GM18519 (cell line): ENCODE measurements around the gene CCDC6.

Experiments used
- ATAC-seq: cut with Tn5 transposase; IDR thresholded peaks from one replicate; pipeline ENCODE4 v1.9.1; 2021; ENCODE audit warnings: mild to moderate bottlenecking, moderate library complexity; ENCODE audit not compliant: unreplicated experiment, low FRiP score

Gene CCDC6

DNA sequence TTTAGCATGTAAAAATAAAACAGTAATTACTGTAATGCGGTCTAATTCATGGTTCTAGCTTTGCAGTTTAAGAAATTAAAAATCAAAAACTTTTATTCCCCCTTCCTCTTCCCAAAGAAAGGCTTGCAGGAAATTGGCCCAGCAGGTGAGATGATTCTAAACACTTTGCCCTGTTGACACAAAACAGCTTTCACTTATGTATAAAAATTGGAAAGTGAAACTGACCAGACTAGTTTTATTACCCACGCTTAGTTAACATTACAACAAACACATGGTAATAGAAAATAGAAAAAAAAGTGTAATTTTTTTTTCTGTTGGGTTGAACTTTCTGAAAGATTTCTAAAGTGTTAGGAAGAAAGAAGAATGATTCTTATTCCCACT, 1.2 kb upstream of the CCDC6 start:
- ATAC-seq = no peak

DNA sequence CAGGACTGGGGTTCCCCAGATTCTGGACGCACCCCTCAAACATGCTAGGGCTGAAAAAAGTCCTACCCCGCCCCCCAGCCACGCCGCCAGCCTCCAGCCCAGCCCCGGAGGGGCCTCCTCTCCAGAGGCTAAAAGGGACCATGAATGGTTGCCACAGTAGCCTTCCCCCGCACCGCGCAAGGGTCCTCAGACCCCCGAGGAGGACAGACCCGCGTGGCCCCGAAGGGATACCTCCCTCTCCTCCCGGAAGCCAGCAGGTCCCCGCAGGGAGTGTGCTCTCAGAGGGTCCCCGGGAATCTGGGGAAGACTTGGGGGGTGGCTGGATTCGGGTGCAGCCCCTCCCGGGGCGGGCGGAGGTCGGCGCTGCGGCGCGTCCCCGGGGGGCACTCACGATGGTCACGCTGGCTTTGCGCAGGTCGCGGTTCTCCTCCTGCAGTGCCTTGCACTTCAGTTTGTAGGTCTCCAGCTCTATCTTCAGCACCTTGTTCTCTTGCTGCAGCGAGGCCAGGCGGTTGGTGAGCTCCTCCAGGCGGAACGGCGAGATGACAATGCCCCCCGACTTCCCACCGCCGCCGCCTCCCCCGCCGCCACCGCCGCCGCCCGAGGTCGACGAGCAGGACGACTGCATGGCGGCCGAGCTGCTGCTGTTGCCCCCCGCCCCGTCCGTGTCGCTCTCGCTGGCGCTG, 482 bp downstream of the CCDC6 start:
- no peak for ATAC-seq

DNA sequence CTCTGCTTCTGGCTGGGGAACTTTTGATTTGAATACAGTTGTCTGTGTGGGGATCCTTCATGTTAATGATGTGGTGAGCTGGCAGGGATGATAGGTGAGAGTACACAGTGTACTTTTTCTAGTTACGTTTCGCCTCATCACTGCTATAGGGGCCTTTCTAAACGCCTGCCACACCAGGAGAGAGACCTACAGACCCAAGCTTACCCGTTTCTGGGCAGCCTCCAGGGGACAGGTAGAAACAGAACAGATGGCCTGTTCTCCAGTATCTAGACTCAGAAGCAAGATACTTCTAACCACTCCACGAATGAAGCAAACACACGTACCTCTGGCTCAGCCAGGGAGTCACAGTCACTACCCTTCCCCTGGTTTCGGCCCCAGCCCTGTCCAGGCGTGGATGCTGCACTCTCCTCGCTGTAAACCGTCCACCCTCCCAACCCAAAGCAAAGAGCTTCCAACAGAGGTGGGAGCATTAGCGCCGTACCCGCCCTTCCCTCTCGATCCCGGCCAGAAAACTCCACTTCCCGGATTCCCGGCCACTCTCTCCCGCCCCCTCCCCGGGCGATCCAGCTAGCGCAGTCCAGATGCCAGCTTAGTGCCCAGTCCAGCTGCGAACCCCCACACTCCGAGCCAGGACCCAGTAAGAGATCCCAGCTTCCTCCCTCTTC, 1.2 kb downstream of the CCDC6 start:
- ATAC-seq = peak; percentile 47

DNA sequence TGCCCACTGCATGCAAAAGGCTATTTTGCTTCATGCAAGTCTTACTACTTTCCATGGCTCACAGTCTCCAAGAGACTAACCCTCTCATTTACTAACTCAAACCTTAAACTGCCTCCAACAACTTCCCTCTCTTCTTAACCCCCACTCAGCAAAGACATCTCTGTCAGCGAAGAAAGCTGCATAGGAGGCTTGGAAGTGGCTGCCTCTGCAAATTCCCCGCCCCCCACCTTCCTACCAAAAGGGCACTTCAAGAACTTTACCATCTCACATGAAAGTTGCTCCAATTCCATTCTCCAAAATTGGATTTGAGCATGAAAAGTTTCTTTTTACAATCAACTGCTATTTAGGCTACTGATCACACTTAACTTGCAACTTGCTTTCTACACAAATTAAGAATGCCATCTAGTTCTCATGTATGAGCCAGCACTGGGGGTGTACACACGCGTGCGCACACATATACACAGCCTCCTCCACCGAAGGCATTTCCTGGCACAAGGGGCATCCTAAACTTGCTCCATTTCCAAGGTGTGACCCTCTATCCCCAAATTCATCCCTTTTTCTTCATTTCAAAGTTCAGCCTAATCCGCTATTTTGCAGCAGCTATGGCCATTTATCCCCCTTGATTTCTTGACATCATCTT, 1.8 kb downstream of the CCDC6 start:
- ATAC-seq = no peak

DNA sequence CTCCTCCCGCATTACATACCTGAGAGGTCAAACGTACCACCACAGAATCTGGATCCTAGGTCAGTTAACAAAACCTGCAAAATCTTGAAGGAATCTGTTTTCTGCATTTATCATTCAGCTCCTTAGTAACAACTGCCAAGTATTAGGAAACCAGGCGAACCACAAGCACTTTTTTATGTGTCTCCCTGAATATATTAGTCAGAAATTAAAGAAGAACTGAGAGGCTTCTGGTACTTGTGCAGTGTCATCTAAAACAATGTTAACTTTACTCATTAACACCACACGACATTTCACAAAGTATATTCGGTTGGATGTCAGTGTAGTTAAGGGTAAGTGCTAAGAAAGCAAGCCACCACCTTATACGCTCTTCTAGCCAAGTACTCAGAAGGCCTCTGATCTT, 2.5 kb downstream of the CCDC6 start:
- no peak for ATAC-seq

DNA sequence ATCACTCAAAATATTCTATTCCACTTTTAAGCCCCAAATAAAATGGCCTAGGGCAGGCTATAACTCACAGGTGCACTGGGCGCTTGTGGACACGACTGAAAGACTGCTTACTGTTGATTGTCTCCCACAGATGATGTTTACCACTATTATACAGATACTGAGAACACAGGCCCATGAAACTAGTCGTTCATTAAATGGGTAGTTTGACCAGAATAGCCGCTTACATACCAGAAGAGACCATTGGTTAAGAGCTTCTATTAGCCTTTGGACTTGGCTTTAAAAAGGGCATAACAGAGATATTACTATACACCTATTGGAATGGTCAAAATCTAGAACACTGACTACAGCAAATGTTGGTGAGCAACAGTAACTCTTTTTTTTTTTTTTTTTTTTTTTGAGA, 4.3 kb downstream of the CCDC6 start:
- no peak for ATAC-seq

DNA sequence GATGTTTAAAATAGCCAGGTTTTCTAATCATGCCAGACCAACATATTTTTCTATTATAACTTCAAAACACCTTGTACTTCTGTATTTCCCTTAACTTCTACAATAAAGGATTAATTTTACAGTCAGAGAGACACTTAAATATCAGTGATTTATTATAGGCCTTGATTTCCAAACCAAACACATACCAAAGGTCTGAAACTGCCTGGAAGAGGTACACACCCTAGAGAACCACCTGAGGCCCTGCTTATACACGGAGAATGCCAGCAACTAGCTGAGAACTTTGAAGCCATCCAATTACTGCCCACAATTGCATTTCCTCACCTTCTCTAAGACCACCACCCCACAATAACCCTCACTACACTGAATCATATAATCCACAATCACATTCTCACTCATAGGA, 4.9 kb downstream of the CCDC6 start:
- ATAC-seq = no peak

DNA sequence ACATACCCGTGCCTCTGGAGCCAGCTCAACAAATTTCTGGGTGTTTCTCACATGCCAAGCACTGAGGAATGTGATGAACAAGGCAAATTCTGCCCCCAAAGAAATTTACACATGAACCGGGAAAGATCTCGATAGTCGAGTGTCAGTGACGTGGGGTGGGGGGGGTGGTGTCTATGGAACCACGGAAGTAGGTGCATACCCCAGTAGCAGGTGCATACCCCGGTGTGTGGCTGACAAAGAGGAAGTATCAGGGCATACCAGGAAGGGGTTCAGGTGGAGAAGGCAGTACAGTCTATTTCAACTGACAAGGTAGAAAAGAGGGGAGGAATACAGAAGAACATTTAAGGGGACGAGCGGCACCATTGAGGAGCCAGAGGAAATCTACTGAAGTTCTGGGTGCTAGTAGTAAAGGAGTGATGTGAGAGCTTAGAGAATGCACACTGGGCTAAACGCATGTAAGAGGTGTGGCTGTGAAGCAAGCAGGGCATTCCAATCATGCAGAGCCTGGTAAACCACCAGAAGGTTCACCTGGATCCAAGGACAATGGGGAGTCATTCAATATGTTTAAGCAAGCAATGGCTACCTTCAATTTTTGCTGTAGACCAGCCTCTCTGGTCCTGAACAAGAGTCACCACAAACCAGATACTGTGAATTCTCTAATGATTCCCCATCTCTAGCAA, 6.2 kb downstream of the CCDC6 start:
- ATAC-seq = no peak

DNA sequence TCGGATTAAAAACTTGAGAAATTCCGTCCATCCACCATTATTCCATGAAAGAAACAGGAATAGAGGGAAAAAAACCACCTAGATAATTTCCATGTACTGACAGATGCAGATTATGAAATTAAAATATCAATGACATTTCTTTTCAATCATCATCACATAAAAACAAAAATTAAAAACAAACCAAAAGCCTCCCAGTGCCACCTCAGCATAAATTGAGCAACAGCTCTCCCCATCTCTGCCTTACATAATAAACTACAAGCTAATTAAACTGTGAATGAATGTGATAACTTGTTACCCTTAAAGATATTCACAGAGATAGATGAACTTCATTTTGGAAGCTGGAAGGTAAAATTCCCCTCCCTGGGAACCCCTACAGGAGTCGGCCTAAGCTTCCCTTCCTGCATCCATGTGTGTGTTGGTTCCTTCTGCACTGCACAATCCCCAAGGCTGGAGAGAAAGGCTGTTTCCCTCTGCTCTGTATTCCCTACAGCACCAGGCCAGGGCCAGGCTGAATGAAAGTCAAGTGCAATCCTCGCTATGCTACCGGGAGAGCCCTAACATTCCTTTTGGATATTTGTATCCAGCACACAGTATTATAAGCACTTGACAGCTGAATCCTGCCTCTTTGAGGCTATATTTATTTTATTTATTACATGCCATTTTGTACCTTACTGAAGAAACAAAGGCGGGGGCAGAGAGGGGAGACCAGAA, 8.1 kb downstream of the CCDC6 start:
- no peak for ATAC-seq

DNA sequence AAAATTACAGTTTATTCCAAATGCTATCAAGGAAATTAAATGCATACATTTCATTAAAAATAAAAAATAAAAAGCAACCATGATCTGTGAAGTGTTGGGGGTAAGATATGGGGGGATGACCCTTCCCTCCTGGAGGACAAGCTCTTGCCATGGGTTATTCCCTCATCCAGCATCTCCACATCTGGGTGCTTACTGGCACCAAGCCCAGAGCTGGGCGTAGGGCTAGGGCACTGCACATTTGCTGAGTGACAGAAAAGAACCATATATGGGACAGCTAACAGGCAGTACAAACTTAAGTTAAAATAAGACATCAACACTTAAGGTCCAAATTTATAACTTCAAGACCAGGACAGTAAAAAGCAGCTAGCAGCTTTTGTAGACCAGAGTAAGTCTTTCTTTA, 10.2 kb downstream of the CCDC6 start:
- no peak for ATAC-seq

DNA sequence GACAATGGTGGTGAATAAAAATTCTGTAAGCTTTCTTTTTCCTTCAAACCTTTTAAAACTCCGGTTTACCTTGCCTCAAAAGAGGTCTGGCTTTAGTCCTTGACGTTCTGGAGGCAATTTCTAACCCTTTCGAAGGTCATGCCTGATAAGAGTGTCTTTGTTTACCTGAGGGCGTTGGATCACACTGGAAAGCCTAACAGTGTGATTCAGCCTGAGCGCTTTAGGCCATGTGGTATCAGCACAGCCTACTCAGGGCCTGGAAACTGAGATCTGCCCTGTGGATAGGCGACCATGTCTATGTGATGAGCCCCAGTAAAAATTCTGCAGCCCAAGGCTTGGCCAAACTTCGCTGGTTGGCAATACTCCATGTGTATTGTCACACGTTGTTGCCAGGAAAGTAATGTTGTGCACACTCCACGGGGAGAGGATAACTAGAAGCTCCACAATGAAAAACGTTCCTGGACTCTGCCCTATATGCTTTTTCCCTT, 10.7 kb downstream of the CCDC6 start:
- ATAC-seq = no peak

DNA sequence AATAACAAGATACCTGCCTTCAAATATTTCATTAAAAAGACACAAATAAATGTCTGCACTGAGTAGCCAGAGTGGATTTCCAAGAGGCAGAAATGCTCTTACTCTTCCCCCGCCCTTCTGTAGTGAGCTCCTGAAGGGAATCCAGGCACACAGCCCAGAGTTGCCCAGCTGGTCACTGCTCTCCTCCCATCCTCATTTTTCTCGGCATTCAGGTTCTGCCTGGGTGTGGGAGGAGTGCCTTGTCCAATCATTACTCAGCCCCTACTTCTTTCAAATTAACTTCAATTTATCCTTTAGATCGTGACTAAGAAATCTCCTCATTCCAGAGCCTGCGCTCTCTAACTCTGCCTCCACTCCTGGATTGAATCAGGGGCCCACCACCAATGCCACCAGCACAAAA, 12.2 kb downstream of the CCDC6 start:
- ATAC-seq = no peak

DNA sequence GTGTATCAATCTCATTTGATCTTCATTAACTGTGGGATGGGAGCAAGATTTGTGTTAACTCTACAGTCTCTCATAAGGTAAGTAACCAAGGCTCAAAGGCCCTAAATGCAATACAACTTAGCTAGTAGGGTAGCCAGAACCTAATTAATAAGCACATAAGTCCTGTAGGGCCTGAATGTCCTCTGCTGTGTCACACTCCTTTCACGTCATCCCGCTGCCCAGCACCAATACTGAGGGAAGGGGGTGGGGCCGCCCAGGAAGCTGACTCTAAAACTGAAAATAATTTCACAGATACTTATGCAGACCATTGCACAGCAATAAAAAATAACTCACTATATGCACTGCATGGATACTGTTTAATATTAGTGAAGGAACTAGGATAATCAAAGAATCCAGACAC, 13.7 kb downstream of the CCDC6 start:
- no peak for ATAC-seq

DNA sequence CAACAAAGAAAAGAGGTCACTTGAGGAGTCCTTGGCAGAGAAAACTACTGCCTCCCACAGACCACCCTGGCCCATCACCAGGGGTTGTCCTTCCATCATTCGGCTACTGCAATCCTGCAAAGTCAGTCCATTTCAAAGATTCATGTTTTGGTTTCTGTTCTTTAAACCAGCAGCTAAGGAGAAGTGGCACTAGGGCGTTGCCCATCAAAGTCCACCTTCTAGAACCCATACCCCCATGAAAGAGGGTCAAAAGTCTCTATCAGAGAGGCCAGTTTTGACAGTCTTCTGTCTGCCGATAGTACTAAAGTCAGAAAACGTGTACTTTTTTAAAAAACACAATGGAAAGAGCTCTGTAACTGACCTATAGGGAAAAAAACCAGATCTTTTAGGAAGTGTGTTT, 14.4 kb downstream of the CCDC6 start:
- no peak for ATAC-seq

DNA sequence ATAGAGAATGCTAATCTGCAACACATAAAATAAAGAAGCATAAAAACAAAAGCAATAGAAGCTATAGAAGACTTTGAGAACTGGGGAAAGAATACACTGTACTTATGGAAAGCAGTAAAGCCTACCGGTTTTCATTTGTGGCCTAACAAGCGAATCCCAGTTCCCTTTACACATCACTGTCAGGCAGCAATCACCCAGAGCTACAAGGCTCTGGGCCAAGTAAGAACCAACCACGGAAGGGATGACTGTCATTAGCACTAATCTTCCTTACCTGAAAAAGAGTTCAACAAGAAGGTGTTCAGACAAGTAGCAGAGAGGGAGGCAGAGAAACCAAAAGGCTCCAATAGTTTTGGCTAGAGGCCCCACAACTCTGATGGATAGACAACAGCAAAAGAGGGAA, 15.0 kb downstream of the CCDC6 start:
- no peak for ATAC-seq

DNA sequence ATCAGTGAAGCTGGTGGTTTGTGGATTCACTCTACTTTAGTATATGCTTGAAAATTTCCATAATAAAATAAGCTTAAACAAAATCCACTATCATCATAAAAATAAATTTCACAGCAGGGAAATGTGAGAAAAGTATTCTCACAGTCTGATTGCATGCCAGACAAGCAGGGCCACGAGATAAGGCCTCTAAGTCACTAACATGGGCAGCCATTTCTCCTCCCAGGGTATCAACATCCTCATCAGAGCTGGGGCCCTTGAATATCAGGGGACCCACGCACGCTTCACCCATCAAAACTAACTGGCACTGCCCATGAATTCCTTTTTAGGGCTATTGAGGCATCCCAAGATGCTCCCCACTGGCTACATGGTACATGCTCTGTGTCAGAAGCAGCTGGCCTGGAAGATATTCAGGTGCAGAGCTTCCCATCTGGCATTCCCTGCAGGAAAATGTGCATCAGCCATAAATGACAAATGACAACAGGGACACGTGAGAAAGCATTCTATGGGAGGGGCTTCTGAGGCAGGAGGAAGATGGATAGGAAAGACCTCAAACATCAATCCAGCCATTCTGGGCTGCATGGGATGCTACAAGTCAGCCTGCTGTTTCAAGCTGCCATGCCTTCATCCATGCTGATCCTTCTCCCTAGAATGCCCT, 17.4 kb downstream of the CCDC6 start:
- ATAC-seq = no peak

DNA sequence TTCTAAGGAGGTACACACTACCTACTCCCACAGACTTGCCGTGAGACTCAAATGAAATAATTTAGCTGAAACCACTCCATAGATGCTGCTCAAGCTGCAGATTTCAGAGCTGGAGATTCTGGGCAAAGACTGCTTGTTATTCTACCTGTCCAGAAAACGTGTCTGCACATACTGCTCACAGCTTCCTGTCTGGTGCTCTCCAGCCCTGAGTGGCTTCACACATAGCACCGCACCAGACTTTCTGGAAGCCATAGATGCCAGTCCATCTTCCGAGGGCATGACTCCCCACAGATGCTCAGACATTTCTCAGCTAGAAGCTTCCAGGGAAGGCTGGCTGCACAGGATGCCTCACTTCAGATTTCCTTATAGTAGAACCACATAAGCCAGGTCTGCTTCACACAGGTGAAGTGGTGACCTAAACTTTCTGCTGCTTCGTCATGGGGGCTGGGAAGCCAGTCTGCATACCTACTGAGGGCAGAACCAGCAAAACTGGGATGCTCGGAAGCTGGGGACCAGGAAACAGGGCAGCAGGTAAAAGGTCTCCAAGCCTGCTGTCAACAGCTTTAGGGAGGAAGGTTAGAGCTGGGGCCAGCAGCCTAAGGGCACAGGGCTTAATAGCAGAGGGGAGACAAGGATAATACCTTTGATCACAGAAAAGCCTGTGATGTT, 18.2 kb downstream of the CCDC6 start:
- ATAC-seq = no peak

DNA sequence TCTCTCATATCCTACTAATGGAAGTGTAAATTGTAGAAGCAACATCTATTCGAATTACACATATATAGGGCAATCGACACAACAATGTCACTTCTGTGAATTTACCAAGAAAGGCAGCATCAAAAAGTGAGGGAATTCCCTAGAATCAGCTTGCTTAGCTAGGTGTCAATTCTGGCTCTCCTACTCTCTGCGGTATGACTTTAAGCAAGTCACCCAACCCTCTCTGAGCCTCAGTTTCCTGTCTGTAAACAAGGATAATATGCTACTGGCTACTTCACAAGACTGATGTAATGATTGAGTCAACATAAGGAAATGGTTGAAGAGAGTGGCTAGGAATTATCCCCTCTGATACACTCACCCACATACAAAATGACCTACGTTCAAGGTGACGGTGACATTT, 19.4 kb downstream of the CCDC6 start:
- ATAC-seq = no peak

DNA sequence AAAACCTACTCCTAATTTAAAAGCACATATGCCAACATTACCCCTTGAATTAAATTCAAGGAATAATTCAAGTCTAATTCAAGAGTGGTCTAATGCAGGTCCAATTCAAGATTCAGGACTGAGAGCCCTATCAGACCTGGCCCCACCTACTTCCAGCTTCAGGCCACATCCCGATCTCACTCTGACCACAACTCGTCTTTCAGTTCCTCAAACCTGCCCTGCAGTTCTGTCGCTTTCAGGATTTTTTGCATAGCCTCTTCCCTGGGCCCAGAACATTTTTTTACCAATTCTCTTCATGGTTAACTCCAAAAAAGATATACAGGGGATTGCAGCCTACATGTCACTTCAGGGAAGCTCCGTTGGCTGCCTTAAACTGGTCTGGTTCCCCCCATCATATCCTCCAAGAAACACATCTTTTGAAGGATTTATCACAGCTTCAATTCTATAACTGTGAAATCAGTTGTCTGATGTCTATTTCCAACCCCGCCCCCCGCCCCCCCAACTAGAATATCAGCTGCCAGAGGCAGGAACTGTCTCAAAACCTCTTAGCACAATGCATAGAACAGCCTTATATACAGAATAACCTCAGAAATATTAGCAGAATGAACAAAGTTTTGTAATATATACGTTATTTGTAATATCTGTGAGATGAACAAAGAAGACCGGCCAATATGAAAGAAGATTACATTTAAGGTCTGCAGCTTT, 20.8 kb downstream of the CCDC6 start:
- ATAC-seq = peak; percentile 74
